Stimulated activated CD4-positive, alpha-beta T cell treated with anti-CD3 and anti-CD28 coated beads, Interleukin-1b, Interleukin-23, amount 100 ng/mL, for 24 hours (primary cell): ENCODE results near the gene MCTP1.
"Not testable (repeated sequence)": the region's sequence is repeated elsewhere in the genome, so short reads cannot be mapped to it uniquely, and the experiment has no call there.

Experiments used
- DNase-seq, 4 experiments: peaks; one replicate each; pipeline ENCODE4 v3.0.0-alpha.2; 2020; ENCODE audit warnings: low read depth in 4 of 4, low spot score in 1 of 4

Gene MCTP1

GRCh38 chr5:95252801-95253200, 32.1 kb downstream of the MCTP1 start:
- DNase-seq = no peak

GRCh38 chr5:95251185-95251584, 33.7 kb downstream of the MCTP1 start:
- no peak for DNase-seq

- DNase-seq = no peak
Observed at GRCh38 chr5:95244479-95244878, 40.4 kb downstream of the MCTP1 start.

GRCh38 chr5:95241635-95242034, 43.3 kb downstream of the MCTP1 start:
- no peak for DNase-seq

- DNase-seq = no peak
Observed at GRCh38 chr5:95241161-95241560, 43.7 kb downstream of the MCTP1 start.

GRCh38 chr5:95238560-95239325, 46.2 kb downstream of the MCTP1 start:
- DNase-seq = no peak

GRCh38 chr5:95237324-95237723, 47.6 kb downstream of the MCTP1 start:
- no peak for DNase-seq

GRCh38 chr5:95235439-95235982, 49.4 kb downstream of the MCTP1 start:
- no peak for DNase-seq

GRCh38 chr5:95229646-95230045, 55.2 kb downstream of the MCTP1 start:
- no peak for DNase-seq

GRCh38 chr5:95224701-95225459, 60.0 kb downstream of the MCTP1 start:
- DNase-seq = no peak

- DNase-seq = no peak
Observed at GRCh38 chr5:95223566-95224258, 61.2 kb downstream of the MCTP1 start.

- no peak for DNase-seq
Observed at GRCh38 chr5:95222836-95223235, 62.1 kb downstream of the MCTP1 start.

- DNase-seq = no peak
Observed at GRCh38 chr5:95221234-95221633, 63.7 kb downstream of the MCTP1 start.

- DNase-seq = no peak
Observed at GRCh38 chr5:95220381-95220780, 64.5 kb downstream of the MCTP1 start.

- no peak for DNase-seq
Observed at GRCh38 chr5:95219411-95219810, 65.5 kb downstream of the MCTP1 start.

GRCh38 chr5:95217881-95218280, 67.0 kb downstream of the MCTP1 start:
- no peak for DNase-seq

- no peak for DNase-seq
Observed at GRCh38 chr5:95217351-95217750, 67.5 kb downstream of the MCTP1 start.

- no peak for DNase-seq
Observed at GRCh38 chr5:95216136-95216955, 68.5 kb downstream of the MCTP1 start.

GRCh38 chr5:95207811-95208210, 77.1 kb downstream of the MCTP1 start:
- not testable (repeated sequence) for DNase-seq

- no peak for DNase-seq
Observed at GRCh38 chr5:95194856-95195255, 90.0 kb downstream of the MCTP1 start.

- no peak for DNase-seq
Observed at GRCh38 chr5:95191330-95191729, 93.6 kb downstream of the MCTP1 start.
